Stromal cell of bone marrow (primary cell): ENCODE measurements around the gene TENM4.
"Not testable (repeated sequence)": the region's sequence is repeated elsewhere in the genome, so short reads cannot be mapped to it uniquely, and the experiment has no call there.

Experiments used
- DNase-seq: peaks from one replicate; pipeline ENCODE4 v3.0.0-alpha.2; 2012; ENCODE audit warnings: low read depth

The TENM4 gene

DNA sequence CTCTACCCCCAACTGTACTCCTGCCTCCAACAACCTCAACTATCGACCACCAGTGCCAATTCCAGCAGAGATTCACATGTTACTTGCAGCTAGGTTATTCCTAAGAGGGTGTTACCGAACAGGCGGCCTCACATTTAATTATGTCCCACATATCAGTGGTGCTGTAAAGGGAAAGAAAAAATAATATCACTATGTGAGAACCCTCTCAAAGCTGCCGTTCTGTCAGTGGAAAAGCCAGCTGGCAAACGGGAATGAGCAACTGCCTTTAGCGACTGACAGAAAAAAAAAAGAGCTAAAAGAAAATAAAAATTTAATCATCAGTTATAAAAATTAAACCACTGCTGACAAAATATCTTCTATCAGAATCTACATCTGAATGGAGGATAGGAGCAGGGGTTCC, 595.3 kb downstream of the TENM4 start:
- DNase-seq: no peak

DNA sequence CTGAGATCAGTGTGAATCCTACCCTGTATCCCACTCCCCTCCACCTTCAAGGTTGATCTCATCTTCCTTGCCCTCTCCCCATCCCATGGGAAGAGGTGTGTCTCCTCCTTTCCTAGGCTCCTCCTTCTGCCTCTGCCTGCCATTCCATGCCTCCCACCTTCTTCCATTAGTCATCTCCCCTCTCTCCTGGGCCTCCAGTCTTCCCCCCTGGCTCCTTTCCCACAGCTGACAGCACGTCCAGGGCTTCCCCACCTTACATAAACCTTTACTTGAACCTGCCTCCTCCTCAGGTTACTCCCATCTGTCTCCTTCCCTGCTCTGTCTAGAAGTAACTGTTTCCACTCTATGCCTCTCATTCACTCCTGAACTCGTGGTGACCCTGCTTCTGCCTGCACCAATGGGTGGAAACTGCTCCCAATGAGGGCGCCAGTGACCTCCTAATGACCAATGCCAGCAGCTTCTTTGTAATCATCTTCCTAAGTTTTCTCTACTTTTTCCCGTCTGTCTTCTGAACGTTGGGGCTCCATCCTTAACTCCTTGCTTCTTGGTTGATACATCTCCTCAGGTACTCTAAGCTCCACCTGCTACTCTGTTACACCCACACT, 599.3 kb downstream of the TENM4 start:
- DNase-seq: no peak

DNA sequence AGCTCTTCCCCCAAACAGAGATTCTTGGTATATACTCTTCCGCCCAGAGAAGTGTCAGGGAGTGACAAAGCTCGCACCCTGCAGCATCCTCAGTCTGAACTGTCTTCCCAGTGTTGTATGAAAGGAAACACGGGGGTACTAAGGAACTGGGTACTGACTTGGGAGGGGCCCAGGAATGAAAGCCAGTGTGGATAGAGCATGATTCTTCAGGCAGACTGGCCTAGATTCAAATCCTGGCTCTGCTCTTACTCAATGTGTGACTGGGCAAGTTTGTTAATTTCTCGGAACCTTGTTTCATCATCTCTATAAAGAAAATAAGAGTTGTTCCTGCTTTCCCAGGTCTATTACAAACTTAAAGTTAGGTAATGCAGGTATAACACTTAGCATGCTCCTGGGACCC, 600.2 kb downstream of the TENM4 start:
- peak; percentile 77 for DNase-seq

DNA sequence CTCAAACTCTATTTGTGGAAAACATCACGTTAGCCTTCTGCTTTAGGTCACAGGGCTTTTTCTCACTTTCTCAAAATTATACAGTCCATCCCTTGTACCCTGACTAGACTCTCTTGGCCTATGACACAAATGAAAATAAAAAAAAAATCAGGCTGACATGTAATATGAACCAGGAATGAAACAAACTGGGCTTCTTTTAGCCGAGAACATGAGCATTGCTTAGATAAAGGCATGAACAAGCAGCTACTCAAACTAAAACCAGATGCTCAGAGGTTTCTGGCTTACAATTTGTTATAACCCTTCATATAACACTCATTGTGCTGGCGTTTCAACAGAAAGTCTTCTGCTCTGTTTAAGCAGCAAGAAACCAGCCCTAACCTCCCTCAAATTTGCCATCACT, 600.6 kb downstream of the TENM4 start:
- peak; percentile 79 for DNase-seq

DNA sequence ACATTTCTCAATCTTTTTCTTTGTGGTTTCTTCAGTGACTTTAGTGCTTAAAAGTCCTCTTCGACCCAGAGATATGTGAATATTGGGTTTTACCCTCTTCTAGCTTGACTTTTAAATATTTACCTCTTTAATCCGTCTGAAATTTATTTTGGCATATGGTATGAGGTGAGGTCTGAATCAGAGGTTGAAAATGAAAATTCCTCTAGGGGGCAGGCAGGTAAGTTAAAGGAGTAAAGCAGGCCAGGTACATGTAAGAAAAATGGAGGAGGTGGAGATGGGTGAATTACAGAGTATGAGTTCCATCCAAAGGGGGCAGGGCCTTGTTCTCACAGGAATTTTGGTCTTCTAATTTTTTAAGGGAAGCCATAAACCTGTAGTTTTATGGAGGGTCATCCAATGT, 602.4 kb downstream of the TENM4 start:
- DNase-seq: no peak

DNA sequence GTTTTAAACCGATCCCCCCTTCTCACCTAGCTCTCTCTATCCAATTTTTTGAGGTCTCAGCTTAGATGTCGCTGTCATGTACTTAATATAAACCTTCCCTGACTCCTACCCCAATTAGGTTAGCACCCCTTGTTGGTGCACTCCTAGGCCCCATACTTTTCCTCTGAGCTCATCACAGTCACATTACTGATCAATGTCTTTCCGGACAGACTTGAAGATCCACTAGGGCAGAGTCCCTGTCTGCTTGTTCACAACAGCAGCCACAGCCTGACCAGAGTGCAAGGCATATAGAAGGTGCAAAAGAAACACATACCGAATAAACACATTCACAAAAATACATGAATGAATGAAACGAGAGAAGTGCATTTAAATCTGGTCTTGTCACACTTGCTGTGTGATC, 605.2 kb downstream of the TENM4 start:
- no peak for DNase-seq

DNA sequence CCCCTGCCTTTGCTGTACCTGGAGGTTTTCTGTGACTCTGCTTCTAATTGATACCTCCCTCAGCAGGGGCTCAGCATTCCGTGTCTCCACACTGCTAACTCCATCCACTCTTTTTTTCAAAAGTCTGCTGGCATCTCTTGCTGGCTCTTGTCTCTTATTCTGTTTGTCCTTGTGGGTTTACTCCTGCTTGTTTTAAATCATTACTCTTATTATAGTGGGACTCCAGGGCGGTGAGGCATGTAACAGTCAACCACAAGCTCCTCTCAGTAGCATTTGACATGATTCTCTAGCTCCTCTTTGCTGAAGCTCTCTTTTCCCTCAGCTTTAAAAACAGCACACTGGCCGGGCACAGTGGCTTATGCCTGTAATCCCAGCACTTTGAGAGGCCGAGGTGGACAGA, 605.9 kb downstream of the TENM4 start:
- DNase-seq: no peak

DNA sequence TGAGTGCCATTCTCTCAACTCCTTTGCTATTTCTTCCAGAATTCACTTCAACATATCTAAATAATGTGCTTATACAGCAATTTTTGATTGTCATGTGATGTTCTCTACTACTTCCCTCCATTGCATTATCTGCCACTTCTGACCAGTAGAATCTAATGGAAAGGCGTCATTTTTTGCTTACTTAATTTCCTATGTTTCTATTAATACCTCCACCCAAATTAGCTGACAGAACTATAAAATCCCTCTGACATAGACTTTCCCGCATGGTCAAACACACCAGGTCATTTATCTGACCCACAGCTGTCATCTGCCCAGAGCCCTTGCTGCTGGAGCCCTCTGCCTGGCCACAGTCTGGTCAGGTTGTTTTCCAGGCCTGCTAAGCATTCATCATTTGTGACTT, 607.6 kb downstream of the TENM4 start:
- no peak for DNase-seq

DNA sequence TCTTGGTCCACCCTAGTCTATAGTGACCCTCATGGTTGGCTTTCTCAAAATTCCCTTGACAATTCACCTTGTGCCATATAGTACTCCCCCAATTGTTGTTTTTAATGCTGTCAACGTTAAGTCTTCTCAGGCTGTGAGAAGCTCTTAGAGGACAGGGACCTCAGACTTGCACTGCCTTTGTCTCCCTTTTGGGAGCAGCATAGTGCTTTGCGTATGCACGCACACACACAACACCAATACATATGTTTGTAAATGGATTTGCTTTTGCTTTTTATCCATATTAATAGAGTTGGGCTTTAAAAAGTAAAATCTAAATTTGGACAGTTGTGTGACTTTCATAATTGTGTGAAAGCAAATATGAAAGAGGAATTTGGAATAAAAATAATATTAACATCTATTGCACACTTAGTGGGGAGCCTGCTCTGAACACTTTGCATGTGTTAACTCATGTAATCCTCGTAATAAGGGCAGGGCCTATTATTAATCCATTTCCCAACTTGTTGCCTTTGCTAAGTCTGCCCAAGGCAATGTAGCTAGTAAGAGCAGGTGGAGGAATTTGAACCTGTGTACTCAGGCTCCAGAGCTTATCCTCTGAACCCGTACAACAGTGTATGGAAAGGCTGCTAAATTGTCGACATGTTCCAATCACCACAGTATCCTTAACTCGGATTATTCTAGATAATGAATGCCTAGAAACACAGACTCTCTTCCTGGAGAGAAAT, 608.4 kb downstream of the TENM4 start:
- DNase-seq: no peak

DNA sequence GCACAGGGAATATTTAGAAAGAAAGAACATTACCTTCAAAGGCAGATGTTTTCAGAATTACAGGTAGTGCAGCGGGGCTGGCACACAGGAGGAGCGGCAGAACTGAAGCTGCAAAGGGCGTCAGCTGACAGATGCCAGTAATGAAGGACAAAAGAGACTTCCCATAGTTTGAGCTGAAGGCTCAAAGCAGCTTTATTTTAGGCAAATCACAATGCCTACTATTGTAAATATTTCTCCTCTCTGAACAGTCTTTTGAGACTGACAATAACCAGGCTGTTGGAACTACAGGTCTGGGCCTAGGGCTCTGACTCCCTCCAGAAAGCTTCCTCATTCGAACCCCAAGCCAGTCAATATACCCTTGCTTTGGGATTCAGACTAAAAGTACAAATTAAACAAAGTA, 609.3 kb downstream of the TENM4 start:
- no peak for DNase-seq

DNA sequence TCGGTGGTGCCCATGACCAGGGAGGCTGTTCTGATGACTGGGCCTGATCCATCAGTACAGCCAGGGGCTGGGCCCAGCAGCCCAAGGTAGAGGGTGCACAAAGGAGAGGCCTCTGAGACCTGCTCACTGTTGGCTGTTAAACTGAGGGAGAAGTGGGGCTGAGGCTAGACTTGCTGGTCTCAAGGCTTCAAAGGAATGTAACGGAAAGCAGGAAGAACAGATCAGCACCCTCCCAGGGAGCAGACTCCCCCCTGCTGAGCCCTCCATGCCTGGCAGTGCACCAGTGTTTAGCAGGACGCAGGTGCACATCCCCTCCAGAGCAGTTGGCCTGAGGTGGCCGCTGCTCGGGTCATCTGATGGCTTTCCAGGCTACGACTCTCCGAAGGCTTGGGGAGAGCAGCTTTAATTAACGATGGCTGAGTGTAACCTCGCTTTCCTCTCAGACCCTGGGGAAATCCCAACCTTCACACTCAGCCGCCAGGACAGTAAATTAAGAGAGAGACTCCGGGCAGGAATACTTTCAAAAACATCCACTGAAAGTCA, 610.5 kb downstream of the TENM4 start:
- DNase-seq: no peak

DNA sequence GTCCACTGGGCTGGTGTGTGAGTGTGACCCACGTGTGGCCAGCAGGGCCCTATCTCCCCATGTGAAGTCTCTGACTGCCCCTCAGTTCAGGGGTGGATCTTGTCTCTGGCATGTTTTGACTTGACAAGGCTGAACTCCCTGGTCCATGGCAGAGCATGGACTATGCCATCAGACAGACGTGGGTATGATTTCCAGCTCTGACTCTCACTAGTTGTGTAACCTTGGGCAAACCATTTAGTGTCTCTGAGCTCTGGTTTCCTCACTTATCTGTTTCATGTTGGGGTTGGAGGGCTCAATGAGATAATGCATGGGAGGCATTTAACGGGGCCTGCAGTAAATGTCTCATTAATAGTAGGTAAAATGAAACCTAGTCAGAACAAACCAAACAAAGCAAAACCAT, 611.7 kb downstream of the TENM4 start:
- DNase-seq: no peak

DNA sequence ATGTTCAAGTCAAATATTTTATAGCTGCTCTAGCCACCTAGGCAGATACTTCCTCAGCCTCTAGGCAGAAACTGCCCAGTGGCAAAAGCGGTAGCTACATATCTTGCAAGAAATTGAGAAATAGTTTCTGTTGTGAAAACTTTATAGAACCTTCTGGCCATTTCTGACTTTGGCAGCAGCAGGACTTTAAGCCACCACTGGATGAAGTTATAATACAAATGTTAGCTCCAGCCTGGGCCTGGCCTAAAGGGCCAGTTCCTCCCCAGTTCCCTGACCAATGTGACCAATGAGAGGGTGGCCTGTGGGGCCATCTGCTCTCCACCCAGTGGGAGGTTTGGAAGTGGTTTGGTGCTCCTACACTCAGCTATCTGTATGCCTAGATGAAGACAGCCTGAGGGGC, 612.2 kb downstream of the TENM4 start:
- no peak for DNase-seq

DNA sequence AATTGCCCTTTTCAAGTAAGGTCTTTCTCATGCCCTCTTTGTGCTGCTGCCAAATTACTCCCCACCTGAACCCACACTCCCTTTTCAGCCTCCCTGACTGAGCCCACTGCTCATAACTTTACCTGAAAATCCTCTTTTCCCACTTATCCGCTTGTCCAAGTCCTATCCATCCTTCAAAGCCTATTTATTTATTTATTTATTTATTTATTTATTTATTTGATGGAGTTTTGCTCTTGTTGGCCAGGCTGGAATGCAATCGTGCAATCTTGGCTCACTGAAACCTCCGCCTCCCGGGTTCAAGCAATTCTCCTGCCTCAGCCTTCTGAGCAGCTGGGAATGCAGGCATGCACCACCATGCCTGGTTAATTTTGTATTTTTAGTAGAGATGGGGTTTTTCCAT, 613.5 kb downstream of the TENM4 start:
- DNase-seq: not testable (repeated sequence)

DNA sequence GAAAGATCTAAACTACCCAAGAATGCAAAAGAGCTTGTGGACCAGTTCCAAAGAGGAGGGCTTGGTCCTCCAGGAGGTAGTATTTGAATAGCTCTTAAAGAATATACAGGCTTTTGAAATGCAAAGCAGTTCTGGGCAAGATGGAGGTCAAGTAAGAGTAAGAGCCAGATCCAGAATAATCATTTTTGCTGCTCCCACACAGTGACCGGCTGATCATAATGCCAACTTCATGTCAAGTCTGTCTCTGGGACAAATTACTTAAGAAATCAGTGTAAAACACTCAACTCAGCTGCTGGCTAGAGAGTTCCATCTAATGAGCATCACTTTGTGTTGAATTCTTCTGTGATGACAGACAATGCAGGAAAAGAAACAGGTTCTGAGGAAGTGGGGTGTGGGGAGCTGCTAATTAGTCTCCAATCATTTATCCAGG, 615.2 kb downstream of the TENM4 start:
- DNase-seq: no peak

DNA sequence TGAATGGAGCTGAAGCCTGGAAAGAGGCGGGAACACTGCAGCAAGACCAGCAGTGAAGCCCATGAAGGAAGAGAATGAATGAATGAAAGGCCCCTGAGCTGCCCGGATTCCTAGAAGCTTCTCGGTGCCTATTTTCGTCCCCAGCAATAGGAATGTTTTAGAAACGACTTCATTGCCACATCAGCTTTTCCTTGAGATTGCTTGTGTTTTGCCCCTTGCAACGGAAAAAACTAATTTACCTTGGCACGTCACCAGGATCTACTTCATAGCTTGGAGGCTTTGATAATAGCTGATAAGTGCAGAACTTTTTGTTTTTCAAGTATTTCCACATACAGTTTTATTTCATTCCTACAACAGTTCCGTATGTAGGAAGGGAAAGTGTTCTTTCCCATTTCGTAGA, 617.2 kb downstream of the TENM4 start:
- DNase-seq: no peak

DNA sequence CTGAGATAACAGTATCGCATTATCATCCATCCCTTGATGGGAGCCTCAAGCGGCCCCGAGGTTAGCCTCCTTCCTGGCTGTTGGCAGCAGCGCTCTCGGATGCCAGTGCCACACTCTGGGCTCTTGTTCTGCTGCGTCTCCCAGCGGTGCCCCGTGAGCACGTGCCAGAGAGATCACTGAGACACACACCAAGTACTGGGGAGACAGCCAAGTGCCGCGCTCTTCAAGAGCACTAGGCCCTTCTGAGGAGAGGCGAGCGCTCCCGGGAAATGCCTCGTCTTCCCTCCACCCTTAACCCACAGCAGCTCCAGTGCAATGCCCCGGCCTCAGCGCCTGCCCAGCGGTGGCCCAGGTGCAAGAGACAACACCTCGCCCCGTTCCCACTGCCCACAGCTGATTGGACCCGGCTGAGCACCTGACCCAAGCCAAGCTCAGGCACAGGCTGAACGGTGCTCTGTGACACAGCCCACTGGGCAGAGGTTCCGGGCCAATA, 617.9 kb downstream of the TENM4 start:
- DNase-seq: no peak

DNA sequence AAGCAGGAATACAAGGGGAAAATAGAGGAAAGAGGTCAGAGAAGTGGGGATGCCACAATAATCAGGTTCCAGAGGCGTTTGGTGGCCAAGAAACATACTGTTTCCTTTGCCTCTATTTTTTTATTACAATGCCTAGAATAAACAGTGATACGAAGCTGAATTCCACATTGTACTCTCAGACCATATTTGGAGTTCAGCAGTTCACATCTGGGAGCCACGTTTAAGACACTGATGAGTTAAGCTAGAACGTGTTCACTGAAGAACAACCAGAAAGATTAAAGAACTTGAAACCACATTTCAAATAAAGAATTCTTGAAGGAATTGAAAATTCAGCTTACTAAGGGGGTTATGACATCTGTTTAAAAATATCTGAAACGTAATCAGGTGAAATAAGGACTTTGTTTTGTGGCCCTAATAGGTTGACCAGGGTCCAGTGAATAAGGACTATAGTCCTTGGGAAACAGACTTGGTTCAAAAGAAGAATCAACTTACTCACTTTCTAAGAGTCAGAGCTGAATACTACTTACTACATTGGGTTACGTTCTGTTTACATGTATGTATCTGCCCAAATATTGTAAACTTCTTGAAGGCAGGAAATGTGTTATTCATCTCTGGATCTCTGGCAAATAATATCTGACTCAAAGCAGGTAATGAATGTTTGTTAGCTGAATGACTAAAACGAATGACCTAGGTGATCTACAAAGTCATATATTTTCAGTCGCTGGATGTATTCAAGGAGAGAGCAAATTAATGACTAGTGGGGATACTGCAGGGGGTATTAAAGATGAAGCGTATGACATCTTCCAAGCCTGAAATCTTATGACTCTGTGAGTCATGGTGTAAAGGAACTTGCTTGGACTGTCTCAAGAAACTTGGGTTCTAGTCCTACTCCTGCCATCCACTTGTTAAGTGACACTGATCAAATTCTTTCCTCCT, 619.2 kb downstream of the TENM4 start:
- DNase-seq: no peak

DNA sequence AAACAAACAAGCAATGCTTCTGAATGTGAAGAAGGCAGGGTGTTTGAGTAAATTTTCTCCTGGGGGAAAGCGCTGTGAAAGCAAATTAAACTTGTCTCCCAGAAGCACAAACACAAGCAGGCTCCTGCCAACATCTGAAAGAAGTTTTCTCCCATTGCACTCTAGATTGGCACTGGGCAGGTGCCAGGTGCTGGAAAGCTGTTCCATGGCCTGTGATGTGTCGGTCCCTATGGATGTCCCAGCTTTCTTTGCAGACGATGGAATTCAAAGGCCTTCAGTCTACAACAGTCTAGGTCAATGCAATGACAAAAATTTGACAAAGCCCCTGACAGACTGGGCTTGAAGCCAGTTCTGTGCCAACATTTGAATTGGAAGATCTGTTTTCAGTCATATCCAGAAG, 620.1 kb downstream of the TENM4 start:
- DNase-seq: no peak

DNA sequence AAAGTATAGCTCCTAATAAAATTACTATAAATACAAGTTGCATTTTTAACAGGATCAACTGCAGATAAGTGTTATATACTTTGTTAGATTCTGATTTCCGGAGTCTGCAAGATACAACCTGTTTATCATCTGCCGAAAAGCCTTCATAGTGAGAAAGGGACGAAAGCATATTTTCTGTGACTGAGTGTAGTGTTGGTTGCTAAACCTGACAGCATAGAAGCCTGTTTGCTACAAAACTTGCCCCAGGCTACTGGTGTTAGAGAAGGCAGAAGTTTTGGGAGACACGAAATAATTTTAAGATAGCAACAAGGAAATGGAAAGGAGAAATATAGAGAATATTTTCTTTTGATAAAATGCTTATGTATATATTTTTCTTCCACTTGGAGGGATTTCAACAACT, 622.6 kb downstream of the TENM4 start:
- DNase-seq: no peak

DNA sequence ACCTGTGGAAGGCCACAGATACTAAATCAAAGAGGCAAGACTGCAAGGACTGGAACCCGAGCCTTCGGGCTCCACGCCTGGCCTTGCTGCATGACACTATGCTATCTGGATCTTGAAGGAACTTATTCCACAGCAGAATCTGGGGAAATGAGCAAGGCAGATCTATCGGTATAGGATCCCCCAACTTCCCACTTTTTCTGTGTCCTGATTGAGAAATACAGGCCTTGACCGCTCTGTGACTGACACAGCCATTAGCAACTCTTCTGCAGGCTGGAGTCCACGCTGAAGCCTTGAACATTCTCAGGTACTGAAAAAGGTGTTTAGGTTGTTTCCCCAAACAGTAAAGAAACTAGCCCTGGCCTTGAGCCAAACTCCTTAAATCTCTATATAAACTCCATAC, 625.0 kb downstream of the TENM4 start:
- DNase-seq: no peak

DNA sequence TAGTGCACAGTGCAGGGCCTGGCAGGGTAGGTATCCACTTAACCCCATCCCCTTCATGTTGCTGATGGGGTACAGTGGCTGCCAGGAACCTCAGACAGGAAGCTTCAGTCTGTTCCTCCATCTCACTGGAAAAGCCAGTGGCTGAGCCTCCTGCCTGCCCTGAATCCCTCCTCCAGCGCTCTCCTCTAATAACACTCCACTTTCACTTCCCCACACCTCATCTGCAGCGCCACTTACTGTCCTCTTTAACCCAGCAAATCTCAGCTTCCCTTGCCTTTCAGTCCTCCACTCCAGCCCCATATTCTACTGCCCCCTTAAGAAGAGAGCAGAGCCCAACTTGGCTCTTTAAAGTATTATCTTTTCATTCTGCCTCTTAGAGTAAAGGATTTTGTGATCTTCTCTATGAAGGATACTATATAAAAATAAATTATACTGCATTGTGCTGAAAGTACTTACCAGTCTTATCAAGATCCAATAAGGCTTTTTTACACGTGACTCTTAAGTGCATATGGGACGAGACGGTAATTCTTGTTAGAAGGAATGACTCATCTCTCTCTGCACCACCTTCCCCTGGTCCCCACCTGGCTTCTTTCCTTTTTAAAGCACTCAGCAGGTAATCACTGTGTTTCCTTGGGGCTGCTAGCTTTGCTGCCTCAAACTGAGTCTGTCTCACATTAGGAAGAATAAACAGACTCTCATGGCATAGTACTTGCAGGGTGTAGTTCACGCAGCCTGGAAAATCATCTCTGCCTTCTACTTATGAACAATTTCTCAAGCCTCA, 628.1 kb downstream of the TENM4 start:
- DNase-seq: no peak
